Keratinocyte (primary cell): ENCODE data around the gene PSMB9. TPM values are rescaled to one million over a fixed set of nuclear protein-coding genes. Genes with fewer than 3 reads are reported as not detected.

Experiments used
- DNase-seq: peaks from one replicate; pipeline ENCODE4 v3.0.0-alpha.2; 2011; ENCODE audit warnings: low read depth, missing footprints, low spot score
- FAIRE-seq: peaks from 2 replicates; lab custom pipeline; 2011; peaks lifted over from hg19 to GRCh38; lab: Jason Lieb, UNC
- H2AFZ ChIP-seq: 2 replicates; pipeline ENCODE4 v1.6.0; 2012; ENCODE audit warnings: low read length, control low read depth, inconsistent platforms; ENCODE audit not compliant: control insufficient read depth
- H3K27ac ChIP-seq: 2 replicates; pipeline ENCODE4 v1.5.1; 2011; ENCODE audit warnings: low read length; ENCODE audit not compliant: control insufficient read depth, insufficient read depth
- H3K27me3 ChIP-seq: 3 replicates; pipeline ENCODE4 v1.6.0; 2011; ENCODE audit warnings: low read length; ENCODE audit not compliant: control insufficient read depth, insufficient read depth; ENCODE audit errors: extremely low read depth
- H3K36me3 ChIP-seq, 2 experiments: 2 replicates in 1 of 2; 3 replicates in 1 of 2; pipeline ENCODE4 v1.5.1; 2011; ENCODE audit warnings: low read length in 2 of 2, mild to moderate bottlenecking in 1 of 2; ENCODE audit not compliant: control insufficient read depth in 2 of 2, insufficient read depth in 2 of 2; ENCODE audit errors: extremely low read depth in 1 of 2
- H3K4me1 ChIP-seq: 3 replicates; pipeline ENCODE4 v1.5.1; 2011; ENCODE audit warnings: low read length; ENCODE audit not compliant: control insufficient read depth, insufficient read depth; ENCODE audit errors: extremely low read depth
- H3K4me2 ChIP-seq: 3 replicates; pipeline ENCODE4 v1.6.0; 2011; ENCODE audit warnings: low read depth, low read length; ENCODE audit not compliant: control insufficient read depth, insufficient read depth; ENCODE audit errors: extremely low read depth
- H3K4me3 ChIP-seq, 3 experiments: fragments of 200-600 bp in 1 of 3; sonication (generic) in 1 of 3; 2 replicates in 2 of 3; 3 replicates in 1 of 3; pipeline ENCODE4 v1.5.1; 2011 to 2016; ENCODE audit warnings: low read length in 3 of 3, mild to moderate bottlenecking in 3 of 3, control low read depth in 2 of 3, inconsistent platforms in 1 of 3, low read depth in 1 of 3, mixed read lengths in 1 of 3, mixed run types in 1 of 3, moderate library complexity in 1 of 3; ENCODE audit not compliant: control insufficient read depth in 2 of 3, insufficient read depth in 2 of 3; ENCODE audit errors: extremely low read depth in 1 of 3
- H3K79me2 ChIP-seq: 2 replicates; pipeline ENCODE4 v1.6.0; 2012; ENCODE audit warnings: low read length; ENCODE audit not compliant: control insufficient read depth, insufficient read depth
- H3K9ac ChIP-seq: 3 replicates; pipeline ENCODE4 v1.6.0; 2011; ENCODE audit warnings: low read length; ENCODE audit not compliant: control insufficient read depth, insufficient read depth; ENCODE audit errors: extremely low read depth
- H3K9me1 ChIP-seq: 3 replicates; pipeline ENCODE4 v1.6.0; 2011; ENCODE audit warnings: low read length; ENCODE audit not compliant: control insufficient read depth, insufficient read depth; ENCODE audit errors: extremely low read depth
- H3K9me3 ChIP-seq: 2 replicates; pipeline ENCODE4 v1.5.1; 2012; ENCODE audit warnings: low read depth, low read length; ENCODE audit not compliant: control insufficient read depth
- H4K20me1 ChIP-seq: 3 replicates; pipeline ENCODE4 v1.6.0; 2011; ENCODE audit warnings: low read length; ENCODE audit not compliant: control insufficient read depth, insufficient read depth; ENCODE audit errors: extremely low read depth
- EZH2 ChIP-seq: IDR thresholded peaks from one replicate; pipeline ENCODE4 v1.6.1; 2012; ENCODE audit warnings: inconsistent platforms, mild to moderate bottlenecking, low read length, moderate library complexity
- dilution Hi-C: fragments of 300-500 bp; cut with MboI; formaldehyde crosslinking; loops from one replicate; pipeline ENCODE4 v1.7.0; 2020; ENCODE audit warnings: low sequenced_read_pairs; ENCODE audit not compliant: extremely low pct_ligation_motif_present
- polyA plus RNA-seq, 5 experiments: library from polyadenylated mRNA; depleted of rRNA in 3 of 5; stranded (reverse) in 3 of 5; stranded (forward) in 1 of 5; unstranded in 1 of 5; fragments of >200 nt; gene quantifications; 1 replicate in 1 of 5; 2 replicates in 3 of 5; 3 replicates in 1 of 5; pipeline versions ENCODE4 v1.2.1 to v1.2.3, GENCODE V29; 2011 to 2012; ENCODE audit warnings: missing spikeins in 2 of 5, low read depth in 1 of 5, low replicate concordance in 1 of 5
- TF ChIP-seq, protein P1 (sequence below), 3 experiments: IDR thresholded peaks in 1 of 3; conservative IDR thresholded peaks in 1 of 3; optimal IDR thresholded peaks in 1 of 3; 2 replicates in 2 of 3; 3 replicates in 1 of 3; pipeline versions ENCODE3 to v1.5.1; 2011; ENCODE audit warnings: low read length in 3 of 3, mild to moderate bottlenecking in 3 of 3, moderate library complexity in 2 of 3, control low read depth in 1 of 3, inconsistent platforms in 1 of 3; ENCODE audit not compliant: insufficient read depth in 2 of 3; ENCODE audit errors: extremely low read depth in 1 of 3

Gene PSMB9
- polyA plus RNA-seq, 1 donor (not counting 4 experiments of a cell fraction or from before 2014, with no cell fraction given), result 25.4 TPM

DNA sequence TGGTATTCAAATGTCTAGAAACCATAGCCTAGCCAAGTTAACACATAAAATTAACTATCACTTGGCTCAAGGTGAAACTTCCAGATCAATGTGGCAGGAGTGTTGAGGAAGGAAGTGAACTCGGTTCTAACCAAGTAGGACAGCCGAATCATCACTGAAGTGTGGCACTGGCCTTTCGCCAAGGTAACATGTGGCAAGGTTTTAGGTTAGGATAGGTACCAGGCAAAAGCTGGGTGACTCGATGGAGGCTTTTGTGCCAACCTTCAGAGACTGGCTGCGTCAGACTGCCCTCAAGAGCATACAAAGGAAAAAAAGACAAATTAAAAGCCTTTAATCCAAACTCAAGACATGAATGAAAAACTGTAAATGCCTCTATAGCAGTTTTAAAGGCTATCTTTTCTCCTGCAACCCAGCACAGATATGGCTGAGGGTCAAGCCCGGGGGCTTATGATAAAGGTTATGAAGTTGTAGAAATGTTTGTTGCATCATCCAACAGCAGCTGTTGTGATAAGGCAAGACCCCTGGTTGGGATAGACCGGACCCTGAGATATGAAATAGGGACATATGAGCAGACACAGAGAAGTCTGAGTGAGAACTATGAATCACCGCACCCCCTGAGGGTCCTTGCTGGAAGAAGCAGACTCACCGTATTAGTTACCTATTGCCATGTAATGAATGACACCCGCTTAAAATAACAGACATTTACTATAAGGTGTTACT is 11.9 kb downstream of the PSMB9 start:
- TF ChIP-seq, protein P1, sequence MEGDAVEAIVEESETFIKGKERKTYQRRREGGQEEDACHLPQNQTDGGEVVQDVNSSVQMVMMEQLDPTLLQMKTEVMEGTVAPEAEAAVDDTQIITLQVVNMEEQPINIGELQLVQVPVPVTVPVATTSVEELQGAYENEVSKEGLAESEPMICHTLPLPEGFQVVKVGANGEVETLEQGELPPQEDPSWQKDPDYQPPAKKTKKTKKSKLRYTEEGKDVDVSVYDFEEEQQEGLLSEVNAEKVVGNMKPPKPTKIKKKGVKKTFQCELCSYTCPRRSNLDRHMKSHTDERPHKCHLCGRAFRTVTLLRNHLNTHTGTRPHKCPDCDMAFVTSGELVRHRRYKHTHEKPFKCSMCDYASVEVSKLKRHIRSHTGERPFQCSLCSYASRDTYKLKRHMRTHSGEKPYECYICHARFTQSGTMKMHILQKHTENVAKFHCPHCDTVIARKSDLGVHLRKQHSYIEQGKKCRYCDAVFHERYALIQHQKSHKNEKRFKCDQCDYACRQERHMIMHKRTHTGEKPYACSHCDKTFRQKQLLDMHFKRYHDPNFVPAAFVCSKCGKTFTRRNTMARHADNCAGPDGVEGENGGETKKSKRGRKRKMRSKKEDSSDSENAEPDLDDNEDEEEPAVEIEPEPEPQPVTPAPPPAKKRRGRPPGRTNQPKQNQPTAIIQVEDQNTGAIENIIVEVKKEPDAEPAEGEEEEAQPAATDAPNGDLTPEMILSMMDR (optimal IDR thresholded peaks at IDR 0.05 in 1 of 3, IDR thresholded peaks at IDR 0.05 in 1 of 3, conservative IDR thresholded peaks at IDR 0.05 in 1 of 3; ENCODE audit: extremely low read depth in 1 of 3, insufficient read depth in 2 of 3, low read length in 3 of 3), result no peak
- TF ChIP-seq EZH2, result no peak
- Histone ChIP-seq H3K27me3 (peaks cover 5% of the 10 kb centered on the region), H3K79me2 (no peaks in the 10 kb centered on the region), H3K9me1 (no peaks in the 10 kb centered on the region), H3K36me3 (no peaks in the 10 kb centered on the region), H2AFZ (no peak overlapping the region), H3K9ac (no peak overlapping the region), H3K4me1 (peaks cover 9% of the 10 kb centered on the region), H3K9me3 (no peaks in the 10 kb centered on the region), H3K4me2 (no peak overlapping the region), H4K20me1 (no peaks in the 10 kb centered on the region), H3K27ac (no peak overlapping the region), H3K4me3 (no peak overlapping the region)
- DNase-seq, result no peak
- dilution Hi-C loops, result no loop called here
- FAIRE-seq, result no peak

DNA sequence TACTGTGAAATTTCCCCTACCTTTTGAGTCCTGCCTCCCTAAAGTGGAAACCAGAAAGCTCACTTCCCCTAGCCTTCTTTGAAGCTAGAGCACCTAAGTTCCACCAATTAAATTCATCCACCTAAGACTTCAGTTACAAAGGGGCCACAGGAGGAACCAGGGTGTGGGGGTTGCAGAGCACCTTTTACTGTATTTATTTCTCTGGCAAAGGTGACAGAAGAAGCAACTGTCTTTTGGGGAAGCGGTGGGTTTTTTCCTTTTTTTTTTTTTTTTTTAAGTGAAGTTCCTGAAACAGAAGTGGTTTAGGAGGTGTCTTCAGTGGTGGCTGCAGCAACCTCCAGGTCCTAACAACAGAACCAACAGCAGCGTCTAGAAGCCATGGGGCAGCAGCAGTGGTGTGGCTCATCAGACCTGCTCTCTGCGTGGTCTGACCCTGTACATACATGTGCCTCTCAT is 13.1 kb downstream of the PSMB9 start:
- no peaks in the 10 kb centered on the region for H3K79me2 ChIP-seq
- no peaks in the 10 kb centered on the region for H4K20me1 ChIP-seq
- no peak overlapping the region for H3K27ac ChIP-seq
- H3K4me3 ChIP-seq, result no peak overlapping the region
- no peak overlapping the region for H3K9ac ChIP-seq
- no peaks in the 10 kb centered on the region for H3K9me1 ChIP-seq
- H3K27me3 ChIP-seq, result peaks cover 5% of the 10 kb centered on the region
- H3K9me3 ChIP-seq, result no peaks in the 10 kb centered on the region
- TF ChIP-seq, protein P1 (optimal IDR thresholded peaks at IDR 0.05 in 1 of 3, IDR thresholded peaks at IDR 0.05 in 1 of 3, conservative IDR thresholded peaks at IDR 0.05 in 1 of 3; ENCODE audit: extremely low read depth in 1 of 3, insufficient read depth in 2 of 3, low read length in 3 of 3), result no peak
- TF ChIP-seq EZH2, result no peak
- no peak for FAIRE-seq
- dilution Hi-C loops, result no loop called here
- H3K36me3 ChIP-seq, result no peaks in the 10 kb centered on the region
- no peak overlapping the region for H2AFZ ChIP-seq
- H3K4me1 ChIP-seq, result no peaks in the 10 kb centered on the region
- no peak for DNase-seq
- H3K4me2 ChIP-seq, result no peak overlapping the region
